WI38 (cell line): ENCODE data around the gene SEPHS2.

Experiments used
- H3K4me3 ChIP-seq: 2 replicates; pipeline ENCODE4 v1.5.1; 2011; ENCODE audit warnings: low read depth, mild to moderate bottlenecking, control low read depth, low read length
- TF ChIP-seq, protein P1 (sequence below): IDR thresholded peaks from 2 replicates; pipeline ENCODE4 v1.5.1; 2012; ENCODE audit warnings: low read depth, mild to moderate bottlenecking, control low read depth, low read length

SEPHS2 gene

DNA sequence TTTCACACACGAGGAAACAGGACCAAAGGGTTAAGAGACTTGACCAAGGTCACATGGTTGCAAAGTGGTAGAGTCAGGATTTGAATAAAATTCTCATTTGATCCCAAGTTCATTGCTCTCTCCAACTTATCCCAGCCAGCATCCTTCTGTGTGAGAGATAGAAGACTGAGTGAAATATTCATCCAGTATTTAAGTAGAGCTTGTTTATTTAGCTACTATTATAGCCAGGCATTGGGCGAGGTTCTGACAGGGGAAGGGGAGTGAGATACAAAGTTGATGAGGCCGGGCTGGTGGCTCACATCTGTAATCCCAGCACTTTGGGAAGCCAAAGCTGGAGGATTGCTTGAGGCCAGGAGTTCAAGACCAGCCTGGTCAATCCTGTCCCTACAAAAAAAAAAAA lies 31.3 kb upstream of the SEPHS2 start:
- TF ChIP-seq, protein P1, sequence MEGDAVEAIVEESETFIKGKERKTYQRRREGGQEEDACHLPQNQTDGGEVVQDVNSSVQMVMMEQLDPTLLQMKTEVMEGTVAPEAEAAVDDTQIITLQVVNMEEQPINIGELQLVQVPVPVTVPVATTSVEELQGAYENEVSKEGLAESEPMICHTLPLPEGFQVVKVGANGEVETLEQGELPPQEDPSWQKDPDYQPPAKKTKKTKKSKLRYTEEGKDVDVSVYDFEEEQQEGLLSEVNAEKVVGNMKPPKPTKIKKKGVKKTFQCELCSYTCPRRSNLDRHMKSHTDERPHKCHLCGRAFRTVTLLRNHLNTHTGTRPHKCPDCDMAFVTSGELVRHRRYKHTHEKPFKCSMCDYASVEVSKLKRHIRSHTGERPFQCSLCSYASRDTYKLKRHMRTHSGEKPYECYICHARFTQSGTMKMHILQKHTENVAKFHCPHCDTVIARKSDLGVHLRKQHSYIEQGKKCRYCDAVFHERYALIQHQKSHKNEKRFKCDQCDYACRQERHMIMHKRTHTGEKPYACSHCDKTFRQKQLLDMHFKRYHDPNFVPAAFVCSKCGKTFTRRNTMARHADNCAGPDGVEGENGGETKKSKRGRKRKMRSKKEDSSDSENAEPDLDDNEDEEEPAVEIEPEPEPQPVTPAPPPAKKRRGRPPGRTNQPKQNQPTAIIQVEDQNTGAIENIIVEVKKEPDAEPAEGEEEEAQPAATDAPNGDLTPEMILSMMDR = no peak

DNA sequence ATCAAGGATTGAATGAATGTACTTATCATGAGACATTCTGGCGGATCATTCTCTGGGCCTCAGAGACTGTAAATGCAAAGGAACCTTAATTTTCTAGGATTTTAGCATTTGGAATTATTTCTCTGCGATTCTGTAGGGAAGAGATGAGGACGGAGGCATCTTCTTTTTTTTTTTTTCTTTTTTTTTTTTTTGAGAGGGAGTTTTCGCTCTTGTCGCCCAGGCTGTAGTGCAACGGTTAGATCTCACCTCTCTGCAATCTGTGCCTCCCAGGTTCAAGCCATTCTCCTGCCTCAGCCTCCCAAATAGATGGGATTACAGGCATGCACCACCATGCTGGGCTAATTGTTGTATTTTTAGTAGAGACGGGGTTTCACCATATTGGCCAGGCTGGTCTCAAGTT lies 29.0 kb upstream of the SEPHS2 start:
- TF ChIP-seq, protein P1 = no peak
- no peak overlapping the region for H3K4me3 ChIP-seq

More for the DNA sequence above, 31.3 kb upstream of the SEPHS2 start:
- no peak overlapping the region for H3K4me3 ChIP-seq

DNA sequence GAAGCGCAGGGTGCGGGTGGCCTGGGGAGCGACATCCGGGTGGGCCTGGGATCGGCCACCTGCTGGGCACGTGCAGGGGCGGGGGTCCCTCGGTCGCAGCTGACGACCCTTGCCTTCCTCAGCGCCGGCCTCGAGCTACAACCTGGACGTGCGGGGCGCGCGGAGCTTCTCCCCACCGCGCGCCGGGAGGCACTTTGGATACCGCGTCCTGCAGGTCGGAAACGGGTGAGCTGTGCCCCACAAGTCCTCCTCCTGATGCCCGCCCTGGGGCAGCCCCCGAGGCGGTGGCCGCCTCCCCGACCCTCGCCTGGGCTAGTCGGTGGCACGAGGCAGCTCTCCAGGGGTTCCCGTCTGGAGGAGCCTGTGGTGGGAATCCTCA lies 28.4 kb upstream of the SEPHS2 start:
- TF ChIP-seq, protein P1 = no peak
- no peak overlapping the region for H3K4me3 ChIP-seq

DNA sequence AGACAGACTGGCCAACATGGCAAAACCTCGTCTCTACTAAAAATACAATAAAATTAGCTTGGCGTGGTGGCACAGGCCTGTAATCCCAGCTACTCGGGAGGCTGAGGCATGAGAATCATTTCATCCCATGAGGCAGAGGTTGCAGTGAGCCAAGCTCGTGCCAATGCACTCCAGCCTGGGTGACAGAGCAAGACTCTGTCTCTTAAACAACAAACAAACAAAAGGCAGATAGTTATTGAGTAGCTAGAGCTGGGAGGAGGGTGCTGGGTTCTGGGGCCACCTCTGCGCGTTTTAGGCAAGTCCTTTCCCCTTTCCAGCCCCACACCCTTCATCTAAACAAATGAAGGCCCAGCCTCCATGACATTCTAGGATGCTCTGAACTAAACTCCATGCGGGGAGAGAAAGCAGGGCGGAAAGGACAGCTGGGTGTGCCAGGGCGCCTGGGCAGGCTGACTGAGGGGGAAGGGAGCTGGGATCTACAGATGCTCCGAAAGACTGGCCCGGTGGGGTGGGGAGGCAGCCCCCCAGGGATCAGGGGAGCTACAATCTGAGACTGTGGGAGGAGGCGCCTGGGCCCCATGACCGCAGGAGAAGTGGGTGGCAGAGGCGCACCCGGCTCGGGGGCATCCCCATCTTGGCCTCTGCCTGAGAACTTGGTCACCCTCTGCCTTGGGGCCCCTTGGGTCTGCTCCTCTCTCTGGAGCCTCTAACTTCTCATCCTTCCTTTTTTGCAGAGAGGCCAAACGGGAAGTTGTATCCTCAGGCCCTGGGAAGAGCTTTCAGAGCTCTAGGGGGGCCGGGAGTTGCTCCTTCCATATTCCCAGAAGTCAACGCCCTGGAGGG lies 27.8 kb upstream of the SEPHS2 start:
- TF ChIP-seq, protein P1 = no peak
- H3K4me3 ChIP-seq = no peak overlapping the region

DNA sequence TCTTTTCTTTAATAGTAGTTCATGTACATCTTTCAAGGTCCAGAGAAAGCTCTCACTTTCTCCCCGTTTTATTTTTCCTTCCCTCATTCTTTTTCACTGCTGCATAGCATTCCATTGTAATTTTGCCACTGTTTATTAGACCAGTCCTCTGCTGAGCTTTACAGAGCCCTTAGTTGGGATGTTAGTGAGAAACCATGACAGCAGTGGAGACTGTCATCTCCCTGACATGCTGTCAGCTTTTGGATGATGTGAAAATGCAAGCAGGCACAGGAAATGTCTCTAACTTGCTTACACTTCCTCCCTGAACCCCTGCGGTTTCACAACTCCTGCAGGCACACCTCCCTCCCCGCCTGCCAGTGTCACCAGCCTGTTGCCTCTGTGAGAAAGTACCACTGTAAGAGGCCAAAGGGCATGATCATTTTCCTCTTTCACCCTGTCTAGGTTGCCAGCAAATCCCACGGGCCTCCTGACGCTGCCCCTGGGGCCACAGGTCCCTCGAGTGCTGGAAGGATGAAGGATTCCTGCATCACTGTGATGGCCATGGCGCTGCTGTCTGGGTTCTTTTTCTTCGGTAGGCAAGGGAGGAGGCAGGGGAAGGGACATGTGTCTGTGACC lies 26.8 kb upstream of the SEPHS2 start, which contains the start of gene ITGAL:
Gene ITGAL, plus strand, starts transcription at position 415 of the 615 bp plus-strand sequence. Its CDS starts 96 bp downstream, at position 511.
- H3K4me3 ChIP-seq = no peak within 1 kb of the TSS
- TF ChIP-seq, protein P1 = no peak

DNA sequence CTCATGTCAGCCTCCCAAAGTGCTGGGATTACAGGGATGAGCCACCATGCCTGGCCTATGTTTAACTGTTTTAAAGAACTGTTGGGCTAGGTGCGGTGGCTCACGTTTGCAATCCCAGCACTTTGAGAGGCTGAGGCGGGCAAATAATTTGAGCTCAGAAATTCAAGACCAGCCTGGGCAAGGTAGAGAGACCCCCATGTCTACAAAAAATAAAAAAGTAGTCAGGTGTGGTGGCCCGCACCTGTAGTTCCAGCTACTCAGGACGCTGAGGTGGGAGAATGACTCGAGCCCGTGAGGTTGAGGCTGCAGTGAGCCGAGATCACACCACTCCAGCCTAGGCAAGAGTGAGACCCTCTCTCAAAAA lies 24.9 kb upstream of the SEPHS2 start:
- TF ChIP-seq, protein P1 = no peak
- no peak overlapping the region for H3K4me3 ChIP-seq

DNA sequence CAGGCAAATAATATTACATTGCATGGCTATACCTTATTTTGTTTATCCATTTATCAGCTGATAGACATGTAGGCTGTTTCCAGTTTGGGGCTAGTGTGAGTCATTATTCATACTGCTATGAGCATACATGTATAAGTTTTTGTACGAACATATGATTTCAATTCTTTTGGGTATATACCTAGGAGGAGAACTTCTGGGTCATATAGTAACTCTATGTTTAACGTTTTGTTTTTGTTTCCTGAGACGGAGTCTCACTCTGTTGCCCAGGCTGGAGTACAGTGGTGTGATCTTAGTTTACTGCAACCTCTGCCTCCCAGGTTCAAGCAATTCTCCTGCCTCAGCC lies 24.5 kb upstream of the SEPHS2 start:
- TF ChIP-seq, protein P1 = no peak
- no peak overlapping the region for H3K4me3 ChIP-seq
